Measurements from ENCODE around the gene RHNO1.

The RHNO1 gene, protein sequence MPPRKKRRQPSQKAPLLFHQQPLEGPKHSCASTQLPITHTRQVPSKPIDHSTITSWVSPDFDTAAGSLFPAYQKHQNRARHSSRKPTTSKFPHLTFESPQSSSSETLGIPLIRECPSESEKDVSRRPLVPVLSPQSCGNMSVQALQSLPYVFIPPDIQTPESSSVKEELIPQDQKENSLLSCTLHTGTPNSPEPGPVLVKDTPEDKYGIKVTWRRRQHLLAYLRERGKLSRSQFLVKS

DNA sequence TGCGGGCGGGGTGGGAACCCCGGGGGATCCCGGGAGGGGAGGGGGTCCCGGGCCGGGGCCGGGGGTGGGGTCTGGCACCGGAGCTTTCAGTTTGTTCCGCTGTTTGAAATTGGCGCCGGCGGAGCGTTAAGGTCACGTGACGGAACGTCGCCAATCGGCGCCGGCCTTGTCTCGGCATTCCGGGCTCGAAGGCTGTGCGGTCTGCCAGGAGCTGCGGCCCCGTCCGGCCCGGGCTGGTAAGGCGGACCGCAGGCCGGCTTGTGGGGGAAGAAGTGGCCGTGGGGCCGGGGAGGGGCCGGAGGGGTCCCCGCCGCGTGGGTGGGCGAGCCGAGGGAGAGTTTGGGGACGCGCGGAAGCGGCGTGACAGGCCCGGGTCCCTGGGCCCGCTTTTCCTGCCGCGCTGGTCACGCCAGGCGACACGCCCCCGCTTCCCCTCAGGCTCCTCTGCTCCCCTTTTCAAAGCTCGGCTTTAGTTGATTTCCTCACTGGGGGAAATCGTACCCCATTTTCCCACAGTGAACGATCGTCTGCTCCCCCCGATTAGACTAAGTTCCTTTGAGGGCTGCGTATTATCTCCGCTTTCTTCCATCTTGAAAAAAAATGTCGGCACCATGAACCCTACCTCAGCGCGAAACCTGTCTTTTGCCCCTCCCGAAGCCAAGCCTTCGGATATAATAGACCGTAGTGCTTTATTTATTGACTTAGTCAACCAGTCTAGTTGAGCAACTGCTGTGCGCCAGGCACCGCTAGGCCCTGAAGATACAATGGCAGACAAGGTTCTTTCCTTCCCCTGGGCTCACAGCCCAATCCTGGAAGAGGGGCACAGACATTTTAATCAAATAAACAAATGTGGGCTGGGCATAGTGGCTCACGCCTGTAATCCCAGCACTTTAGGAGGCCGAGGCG is at the start of gene RHNO1, which contains the start of gene FOXM1:
Gene RHNO1 (plus strand): TSS at position 177 of the 906 bp plus-strand sequence. CDS start 8,144 bp downstream, outside the sequence.
Gene FOXM1 (minus strand): TSS at position 128 of the 906 bp plus-strand sequence. CDS start 2,696 bp downstream, outside the sequence.
- peak; percentile 87 for DNase-seq

- no peak for DNase-seq
Measured at GRCh38 chr12:2829275-2829674, 47.7 kb upstream of the RHNO1 start.

- DNase-seq, result no peak
Measured at GRCh38 chr12:2832550-2833127, 44.4 kb upstream of the RHNO1 start.

GRCh38 chr12:2833327-2833726 is 43.7 kb upstream of the RHNO1 start:
- DNase-seq, result no peak

- DNase-seq, result no peak
Measured at GRCh38 chr12:2833810-2834209, 43.2 kb upstream of the RHNO1 start.

GRCh38 chr12:2834581-2835491 is 42.2 kb upstream of the RHNO1 start, which contains the start of gene NRIP2:
TSS of gene NRIP2 (minus strand) at chr12:2835035. CDS start at chr12:2834983, 52 bp downstream.
- no peak for DNase-seq

- DNase-seq, result no peak
Measured at GRCh38 chr12:2835691-2836403, 41.2 kb upstream of the RHNO1 start.

- no peak for DNase-seq
Measured at GRCh38 chr12:2836574-2836973, 40.4 kb upstream of the RHNO1 start.

GRCh38 chr12:2841056-2841650 is 35.9 kb upstream of the RHNO1 start:
- DNase-seq, result no peak

GRCh38 chr12:2842948-2843347 is 34.1 kb upstream of the RHNO1 start:
- no peak for DNase-seq

- DNase-seq, result peak; percentile 29
Measured at GRCh38 chr12:2844786-2845185, 32.2 kb upstream of the RHNO1 start.

DNA sequence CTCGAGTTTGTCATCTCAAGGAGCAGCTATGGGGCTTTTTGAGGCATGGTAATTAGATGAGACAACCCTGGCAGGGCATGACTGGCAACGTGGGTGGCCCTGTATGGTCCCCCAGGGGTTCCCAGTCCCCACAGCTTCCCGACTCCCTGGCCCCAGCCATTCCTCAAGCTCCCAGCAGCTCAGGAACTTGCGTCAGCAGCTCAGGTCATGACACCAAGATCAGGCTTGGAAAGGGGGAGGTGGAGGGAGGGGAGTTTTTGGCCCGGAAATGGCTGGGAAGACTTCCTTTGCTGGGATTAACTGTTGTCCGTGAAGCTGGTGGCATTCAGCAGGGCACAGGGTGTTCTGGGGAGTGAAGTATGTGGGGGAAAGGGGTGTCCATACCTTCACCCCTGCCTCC is 31.7 kb upstream of the RHNO1 start:
- peak; percentile 79 for DNase-seq

GRCh38 chr12:2851931-2852330 is 25.1 kb upstream of the RHNO1 start:
- DNase-seq, result no peak

- DNase-seq, result peak; percentile 82
Measured at GRCh38 chr12:2853626-2854025, 23.4 kb upstream of the RHNO1 start.

DNA sequence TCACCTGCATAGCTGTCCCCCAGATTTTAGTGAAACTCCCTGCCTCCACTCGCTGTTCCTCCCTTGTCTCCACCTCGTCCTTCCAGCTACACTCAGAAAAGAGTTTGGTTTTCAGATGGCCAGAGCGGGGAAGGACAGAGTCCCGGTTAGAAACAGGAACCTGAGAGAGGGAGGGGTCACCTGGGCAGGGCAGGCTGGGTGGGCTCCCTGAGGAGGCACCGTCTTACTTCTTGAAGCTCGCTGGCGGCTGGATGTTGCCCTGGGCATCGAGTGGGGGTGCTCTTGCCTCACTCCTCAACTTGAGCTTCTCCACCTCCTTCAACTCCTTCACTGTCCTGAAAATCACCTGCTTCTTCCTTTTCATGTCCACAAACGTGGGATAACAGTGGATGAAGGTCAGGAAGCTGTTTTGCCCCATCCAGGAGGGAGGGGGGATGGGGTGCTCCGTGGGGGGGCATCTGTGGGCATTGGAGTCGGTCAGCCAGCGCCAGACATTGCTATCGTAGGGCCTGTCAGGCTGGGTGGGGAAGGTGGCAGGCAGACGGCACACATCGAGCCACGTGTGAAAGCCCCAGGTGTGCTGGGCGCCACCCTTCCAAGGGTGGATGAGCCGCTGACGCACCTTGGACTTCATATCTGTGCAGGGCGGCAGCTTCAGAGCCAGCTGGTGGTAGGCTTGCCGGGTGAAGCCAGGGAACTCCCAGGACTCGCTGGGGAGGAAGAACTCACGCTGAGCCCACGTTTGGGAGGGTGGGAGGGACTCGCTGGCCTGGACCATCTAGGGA is 22.2 kb upstream of the RHNO1 start:
- DNase-seq, result no peak

- no peak for DNase-seq
Measured at GRCh38 chr12:2855546-2855945, 21.5 kb upstream of the RHNO1 start.

GRCh38 chr12:2856051-2856450 is 21.0 kb upstream of the RHNO1 start:
- DNase-seq, result no peak

GRCh38 chr12:2857021-2857431 is 20.0 kb upstream of the RHNO1 start, which contains the start of gene TEX52:
TSS of gene TEX52 (minus strand) at chr12:2857039. CDS start at chr12:2857026, 13 bp downstream.
- no peak for DNase-seq

- DNase-seq, result no peak
Measured at GRCh38 chr12:2857576-2857975, 19.4 kb upstream of the RHNO1 start.

DNA sequence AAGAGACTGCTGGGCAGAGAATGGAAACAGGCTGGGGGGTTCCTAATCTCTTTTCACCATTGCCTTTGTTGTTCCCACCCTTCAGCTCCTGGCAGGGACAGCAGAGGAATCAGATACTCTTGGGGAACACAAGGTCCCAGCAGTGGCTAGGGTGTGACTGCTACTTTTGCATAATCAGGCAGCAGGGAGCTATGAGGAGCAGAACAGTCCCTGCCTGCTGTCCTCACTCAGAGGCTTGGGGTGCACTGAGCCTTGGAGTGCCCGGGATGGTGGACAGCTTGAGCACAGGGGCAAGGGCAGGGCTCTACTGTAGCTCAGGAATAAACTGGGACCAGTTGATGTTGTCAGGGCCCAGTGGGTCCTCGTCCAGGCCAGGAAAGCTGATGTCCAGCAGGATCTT is 18.7 kb upstream of the RHNO1 start:
- DNase-seq, result no peak

Measured in EL (cell line).